EH (cell line): ENCODE data around the gene DTNB.

Experiments used
- DNase-seq: peaks from one replicate; pipeline ENCODE4 v3.0.0-alpha.2; 2015; ENCODE audit warnings: low read depth

The DTNB gene

DNA sequence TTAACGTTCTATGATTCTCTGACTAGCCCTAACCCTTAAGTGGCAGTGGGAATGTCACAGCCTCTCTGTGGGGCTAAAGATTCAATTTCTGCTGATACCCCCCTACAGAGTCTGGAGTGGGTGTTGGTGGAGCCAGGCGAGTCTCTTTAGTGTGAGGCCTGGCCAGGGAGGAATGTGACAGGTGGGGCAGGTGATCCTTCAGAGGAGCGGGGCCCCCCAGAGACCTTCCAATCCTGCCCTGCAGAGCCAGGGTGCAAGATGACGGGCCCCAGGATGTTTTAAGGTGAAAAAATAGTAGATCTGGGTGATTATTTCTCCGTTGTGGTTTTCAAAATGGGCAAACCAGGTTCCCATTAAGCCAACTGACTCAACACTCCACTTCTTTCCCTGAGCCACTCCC, 303.5 kb downstream of the DTNB start:
- DNase-seq = no peak

DNA sequence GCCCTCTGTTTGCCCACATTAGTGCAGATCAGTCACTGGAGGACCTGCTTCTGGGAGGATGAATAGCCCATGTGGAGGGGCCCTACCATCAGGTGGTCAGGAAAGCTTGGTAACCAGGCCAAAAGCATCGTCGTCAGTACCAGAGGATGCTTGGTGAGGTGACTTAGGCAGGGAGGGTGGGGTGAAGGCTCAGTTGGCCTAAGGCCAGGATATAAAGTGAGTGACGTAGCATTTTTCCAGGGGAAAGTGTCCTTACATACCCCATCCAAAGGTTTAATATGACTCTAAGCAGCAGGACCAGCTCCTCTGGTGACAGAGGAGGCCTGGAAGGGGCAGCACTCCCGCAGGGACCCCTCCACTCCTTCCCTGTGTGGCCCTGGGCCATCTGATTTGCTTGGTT, 303.9 kb downstream of the DTNB start:
- DNase-seq = peak; percentile 44

DNA sequence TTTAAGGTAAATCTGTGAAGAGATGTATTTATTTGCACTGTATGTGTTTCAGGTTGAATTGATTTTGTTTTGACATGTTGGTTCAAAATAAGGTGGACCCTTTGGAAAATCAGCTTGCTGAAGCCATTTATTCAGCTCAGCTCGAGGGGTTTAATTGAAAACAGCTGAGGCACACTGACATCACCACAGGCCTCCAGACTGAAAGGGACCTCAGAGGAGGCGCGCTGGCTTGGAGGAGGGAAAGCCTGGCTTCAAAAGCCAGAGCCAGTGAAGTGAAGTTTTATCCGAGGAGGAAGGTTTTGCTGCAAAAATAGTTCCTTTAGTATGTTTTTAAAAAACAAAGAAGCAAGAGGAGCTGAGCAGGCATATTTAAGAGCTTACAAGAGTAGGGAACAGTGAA, 304.7 kb downstream of the DTNB start:
- DNase-seq = peak; percentile 48

DNA sequence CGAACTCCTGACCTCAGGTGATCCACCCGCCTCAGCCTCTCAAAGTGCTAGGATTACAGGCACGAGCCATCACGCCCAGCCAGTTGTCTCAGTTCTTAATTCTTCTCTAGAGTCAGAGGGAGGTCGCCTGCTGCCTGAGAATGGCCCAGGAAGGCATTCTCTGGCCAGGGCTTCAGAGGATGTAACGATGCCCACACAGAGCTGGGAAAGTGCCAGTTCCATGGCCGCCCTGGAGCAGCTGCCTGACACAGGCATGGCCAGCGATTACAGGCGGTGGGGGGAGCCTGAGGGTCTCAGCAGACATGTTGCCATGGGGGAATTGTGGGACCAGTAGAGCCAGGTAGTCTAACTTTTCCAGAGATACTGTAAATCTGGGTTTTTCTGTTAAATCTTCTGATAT, 306.1 kb downstream of the DTNB start:
- no peak for DNase-seq

DNA sequence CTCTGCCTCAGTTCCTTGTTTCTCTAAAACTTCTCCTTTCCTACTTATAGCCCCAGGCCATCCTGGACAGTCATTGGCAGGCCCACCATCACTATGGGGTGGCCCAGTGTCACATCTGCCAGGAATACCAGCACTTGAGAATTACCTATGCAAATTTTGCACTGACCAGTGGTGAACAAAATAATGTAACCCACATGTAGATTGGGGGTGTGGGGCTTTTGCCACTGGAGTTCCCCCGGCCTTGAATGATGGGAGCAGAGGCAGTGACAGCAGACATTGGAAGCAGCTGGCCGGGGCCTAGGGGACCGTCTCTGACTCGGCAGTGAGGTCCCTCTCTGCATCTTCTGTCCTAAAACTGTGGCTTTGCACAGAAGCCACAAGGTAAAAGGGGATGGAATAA, 306.7 kb downstream of the DTNB start:
- DNase-seq = no peak

DNA sequence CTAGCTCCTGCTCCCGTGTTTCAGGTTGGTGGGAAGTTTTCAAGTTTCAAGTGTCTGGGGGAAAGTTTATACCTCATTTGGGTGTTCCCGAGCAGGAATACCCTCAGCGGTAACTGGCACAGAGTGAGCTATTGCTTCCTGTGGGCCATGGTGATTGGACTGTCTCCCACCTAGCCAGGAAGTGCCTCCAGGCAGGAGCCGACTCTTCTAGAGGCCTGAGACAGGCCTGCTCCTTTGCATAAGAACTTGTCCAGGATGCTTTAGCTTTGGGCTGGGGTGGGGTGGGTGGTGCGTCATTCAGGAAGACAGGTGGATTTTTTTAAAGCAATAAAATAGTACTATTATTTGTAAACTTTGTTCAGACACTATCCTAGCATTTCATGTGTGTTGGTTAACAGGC, 308.1 kb downstream of the DTNB start:
- no peak for DNase-seq

DNA sequence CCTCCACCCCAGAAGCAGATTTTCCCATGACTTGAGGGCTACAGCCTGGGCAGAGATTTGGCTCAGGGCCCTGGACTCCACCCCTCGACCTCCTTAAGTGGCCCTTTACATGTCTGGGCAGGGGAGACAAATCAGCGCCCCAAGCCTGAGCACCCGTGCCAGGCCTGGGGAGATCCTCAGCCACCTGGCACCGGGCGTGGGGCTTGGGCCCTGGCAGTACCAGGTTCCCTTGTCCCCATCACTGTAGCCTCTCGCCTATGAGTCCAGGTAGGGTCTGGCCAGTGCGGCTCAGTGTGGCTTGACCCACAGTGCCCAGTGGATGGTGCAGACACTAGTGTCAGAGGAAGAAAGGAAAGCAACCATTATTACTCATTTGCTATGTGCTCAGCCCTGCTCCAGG, 309.6 kb downstream of the DTNB start:
- DNase-seq = no peak

DNA sequence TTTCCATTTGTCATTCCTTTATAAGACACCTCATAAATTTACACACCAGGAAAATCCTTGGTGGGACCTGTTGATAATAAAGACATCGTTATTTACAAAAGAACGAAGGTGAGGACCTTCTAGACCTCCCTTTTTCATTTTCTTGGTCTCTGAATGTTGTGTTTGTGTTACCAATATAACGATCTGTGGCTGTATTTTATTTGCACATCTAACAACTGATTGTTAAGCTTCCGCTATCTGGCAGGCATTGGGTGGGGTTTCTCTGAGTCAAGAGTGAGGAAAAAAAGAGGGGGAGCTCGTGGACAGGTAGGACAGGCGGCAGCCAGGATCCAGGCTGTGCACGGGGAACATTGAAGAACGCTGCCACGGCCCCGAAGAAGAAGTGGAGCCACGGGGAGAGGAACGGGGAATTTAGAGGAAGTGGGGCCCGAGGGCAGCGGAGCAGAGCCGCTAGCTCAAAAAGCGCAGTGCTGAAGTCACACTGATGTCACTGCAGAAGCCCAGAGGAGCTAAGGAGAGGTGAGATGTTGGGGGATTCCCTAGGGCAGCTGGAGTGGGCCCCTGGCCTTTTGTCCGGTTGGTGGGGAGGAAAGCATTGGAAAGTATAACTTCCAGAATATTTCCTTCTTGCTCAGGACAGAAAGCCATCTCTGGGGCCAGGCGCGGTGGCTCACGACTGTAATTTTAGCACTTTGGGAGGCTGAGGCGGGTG, 310.8 kb downstream of the DTNB start:
- DNase-seq = no peak

DNA sequence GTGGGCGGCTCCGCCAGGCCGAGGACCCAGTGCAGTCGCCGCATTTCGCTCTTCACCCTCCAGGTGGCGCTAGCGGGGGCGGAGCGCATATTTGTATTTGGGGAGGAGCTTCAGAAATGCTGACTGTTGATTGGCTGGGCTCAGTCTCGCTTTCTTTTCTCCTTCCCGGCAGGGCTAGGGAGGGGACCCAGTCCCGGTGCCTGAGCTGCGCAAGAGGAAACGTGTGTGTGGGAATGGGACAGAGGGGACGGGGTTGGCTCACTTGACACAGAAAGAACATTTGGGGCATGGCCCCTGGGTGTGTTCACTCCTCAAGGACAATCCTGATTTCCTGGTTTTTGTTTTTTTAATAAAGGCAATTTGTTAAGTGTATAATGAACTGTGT, 311.3 kb downstream of the DTNB start:
- peak; percentile 93 for DNase-seq

DNA sequence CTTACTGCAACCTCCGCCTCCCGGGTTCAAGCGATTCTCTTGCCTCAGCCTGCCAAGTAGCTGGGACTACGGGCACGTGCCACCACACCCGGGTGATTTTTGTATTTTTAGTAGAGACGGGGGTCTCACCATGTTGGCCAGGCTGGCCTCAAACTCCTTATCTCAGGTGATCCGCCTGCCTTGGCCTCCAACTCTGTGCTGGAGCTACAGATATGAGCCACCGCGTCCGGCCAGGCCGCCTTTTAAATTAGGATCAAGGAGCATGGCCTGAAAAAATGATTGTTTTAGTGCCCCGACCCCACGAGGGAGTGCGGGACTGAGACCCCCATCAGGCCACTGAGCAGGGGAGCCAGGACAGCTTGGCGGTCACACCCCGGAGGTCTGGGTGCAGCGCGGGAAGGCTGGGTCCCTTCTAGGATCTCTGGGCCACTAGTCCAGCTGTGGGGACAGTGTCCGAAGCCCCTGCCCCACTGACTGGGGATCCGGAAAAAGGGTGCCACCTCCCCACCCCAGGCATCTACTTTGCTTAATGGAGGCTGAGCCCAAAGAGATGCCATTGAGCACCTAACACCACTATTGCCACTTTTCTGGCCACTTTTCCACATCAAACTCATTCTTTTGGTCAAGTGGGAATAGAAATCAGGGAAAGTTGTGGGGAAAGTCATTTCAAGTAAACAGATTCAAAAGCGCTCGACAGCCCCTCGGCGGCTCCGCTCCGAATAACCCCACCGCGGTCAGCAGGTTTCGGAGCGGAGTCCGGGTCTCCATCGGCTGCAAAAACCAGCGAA, 311.9 kb downstream of the DTNB start:
- no peak for DNase-seq

DNA sequence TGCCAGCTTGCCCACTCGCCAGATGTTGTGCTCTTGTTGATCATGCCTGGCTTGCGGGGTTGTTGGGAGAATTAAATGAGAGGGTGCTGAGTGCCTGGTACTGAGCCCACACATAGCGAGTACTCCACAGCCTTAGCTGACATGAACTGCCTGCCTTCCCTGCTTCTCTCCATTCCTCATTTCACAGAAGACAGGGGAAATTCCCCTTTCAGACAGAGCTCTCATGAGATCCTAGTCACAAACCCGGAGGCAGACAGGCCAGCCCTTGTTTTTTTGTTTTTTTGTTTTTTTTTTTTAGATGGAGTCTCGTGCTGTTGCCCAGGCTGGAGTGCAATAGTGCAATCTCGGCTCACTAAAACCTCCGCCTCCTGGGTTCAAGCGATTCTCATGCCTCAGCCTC, 314.5 kb downstream of the DTNB start:
- no peak for DNase-seq

DNA sequence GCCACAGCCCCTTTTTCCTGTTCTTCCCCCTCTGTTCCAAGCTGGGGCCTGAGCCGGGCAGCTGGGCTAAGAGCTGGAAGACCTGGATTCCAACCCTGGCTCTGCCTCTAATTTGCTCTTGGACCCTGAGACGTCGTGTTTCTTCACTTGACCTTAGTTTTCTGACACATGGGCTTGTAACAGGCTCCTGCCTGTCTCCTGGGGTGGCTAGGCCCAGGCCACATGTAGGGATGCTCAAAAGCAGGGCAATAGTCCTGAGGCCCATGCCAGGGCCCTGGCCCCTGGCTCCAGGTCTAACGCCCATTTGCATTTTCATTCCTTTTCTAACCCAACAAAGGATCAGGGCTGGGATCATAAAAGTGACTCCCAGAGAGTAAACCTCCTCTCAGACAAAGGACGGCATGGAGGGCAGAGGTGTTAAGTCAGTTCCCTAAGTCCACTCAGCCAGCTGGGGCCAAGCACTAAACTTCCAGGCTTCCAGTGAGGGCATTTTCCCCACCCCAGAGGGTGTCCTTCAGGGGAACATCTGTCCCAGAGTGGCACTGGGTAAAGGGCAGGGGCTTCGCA, 315.0 kb downstream of the DTNB start:
- no peak for DNase-seq

DNA sequence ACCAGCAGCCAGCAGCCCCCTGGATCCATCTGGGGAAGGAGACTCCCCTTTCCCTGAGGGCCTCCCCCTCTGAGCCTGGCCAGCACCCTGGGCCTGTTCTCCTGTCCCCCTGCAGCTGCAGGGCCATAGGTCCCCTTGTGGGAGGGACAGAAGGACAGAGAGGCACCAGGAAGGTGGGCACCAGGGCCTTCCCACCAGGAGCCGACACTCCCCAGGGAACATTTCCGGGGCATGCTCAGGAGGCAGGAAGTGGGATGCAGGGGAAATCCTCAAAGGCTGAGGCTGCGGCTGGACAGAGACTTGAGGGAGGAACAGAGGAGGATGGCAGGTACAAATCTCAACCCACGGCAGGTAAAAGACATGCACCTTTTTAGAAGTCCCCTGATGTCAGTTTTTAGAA, 317.3 kb downstream of the DTNB start:
- no peak for DNase-seq

DNA sequence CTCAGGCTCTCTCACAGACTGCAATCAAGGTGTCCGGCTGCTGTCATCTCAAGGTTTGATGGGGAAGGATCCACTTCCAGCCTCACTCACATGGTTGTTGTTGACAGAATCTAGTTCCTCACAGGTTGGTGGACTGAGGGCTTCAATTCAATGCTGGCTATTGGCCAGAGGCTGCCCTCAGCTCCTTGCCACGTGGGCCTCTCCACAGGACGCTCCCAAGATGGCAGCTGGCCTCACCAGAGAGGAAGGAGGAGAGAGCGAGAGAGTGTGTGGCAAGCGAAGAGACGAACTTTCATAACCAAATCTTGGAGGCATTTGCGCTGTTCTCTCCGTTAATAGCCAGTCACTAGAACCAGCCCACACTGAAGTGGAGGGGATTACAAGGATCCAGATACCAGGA, 318.1 kb downstream of the DTNB start:
- no peak for DNase-seq

DNA sequence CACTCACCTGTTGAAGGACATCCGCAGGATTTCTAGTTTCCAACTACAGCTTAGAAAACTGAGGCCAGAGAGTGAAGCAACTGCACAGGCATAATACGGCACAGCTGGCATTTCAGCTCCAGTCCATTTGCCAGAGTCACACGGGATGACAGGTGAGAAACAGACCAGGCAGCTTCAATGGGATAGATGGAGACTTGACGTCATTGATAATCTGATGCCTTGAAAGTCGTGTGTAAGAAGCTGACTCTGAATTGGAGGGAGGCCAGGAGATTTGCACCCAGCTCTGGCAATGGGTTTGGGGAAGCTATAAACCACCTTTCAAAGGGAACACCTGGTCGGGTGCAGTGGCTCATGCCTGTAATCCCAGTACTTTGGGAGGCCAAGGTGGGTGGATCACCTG, 319.3 kb downstream of the DTNB start:
- no peak for DNase-seq

DNA sequence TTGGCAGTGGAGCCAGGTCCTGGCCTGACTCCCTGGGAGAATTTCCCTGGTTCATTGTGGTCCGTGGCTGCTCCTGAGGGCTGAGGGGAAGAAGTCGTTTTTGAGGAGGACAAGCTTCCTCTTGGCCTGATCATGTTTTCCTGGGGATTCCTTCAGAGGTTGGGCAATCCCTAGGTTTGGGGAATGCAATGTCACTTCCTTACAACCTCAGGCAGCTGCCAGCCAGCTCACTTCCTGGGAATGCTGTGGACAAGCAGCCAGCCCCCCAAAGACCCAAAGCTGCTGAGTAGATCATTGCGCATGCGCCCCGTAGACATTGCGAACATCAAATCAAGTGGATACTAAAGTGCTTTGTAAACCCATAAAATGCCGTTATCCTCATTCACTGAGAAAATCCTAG, 324.0 kb downstream of the DTNB start:
- peak; percentile 82 for DNase-seq

DNA sequence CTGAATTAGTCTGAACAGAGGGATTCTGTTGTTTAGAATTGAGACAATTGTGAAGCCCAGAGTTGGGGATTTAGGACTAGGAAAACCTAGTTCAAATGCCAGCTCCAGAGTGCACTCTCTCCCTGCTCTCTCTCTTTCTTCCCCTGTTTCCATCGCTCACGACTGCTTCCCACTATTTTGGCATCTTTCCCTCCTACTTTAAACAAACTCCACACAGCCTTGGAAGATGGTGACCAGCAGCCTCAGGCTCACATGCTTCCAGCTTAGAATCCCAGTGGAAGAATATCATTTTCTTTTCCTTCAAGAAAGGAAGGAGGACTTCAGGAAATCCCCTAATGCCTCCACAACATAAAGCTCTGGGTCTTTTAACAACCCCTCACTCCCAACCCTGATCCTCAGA, 325.5 kb downstream of the DTNB start:
- peak; percentile 59 for DNase-seq

DNA sequence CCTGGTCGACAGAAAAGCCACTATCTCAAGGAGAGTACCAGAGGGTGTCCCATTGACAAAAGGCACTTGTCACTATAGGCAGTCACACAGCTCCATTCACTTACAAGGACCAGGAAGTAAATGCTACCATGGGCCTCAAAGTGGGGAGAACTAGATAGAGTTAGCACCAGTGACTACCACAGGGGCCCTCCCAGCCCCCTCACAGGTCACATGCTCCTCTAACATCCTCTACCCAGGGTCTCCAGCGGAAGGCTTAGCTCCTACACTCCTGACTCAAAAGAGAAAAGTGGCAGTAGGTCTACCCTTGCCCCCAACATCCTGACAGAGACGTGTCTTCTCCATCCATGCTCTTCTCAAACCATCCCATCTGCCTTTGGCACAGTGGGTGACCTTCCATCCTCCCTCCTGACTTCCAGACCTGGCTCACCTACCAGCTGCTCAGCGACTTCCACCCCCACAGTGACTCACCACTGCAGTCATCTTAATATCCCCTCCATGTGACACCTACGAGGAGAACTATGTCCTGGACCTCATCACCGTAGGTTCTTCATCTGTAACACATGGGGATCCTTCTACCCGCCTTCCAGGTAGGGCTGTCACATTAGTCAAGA, 326.1 kb downstream of the DTNB start:
- peak; percentile 34 for DNase-seq

DNA sequence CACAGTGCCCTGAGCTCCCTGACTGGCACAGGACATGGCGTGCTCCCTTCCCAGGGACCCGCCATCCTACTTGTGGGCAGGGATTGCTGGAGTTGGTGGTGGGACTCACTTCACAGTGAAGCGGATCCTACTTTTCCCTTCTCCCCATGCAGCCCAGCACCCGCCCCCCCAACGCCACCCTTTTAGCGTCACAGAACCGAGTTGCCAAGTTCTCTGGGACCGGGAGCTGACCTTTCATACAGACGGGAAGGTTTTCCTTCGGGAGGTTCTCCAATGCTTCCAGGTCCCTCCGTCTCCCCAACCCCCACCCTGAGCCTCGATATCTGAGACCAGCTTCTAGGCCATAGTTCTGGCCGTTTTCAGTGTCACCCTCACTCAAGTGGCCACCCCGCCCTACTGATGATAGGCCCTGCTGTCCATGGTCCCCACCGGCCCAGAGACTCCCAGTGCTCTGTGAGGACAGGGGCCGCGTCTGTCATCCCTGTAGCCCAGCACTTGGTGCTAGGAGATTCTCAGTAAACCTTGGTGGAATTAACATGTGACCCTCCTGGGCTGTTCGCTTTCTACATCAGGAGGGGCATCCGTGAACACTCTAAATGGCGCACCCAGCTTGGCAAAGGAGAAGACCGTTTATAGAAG, 330.1 kb downstream of the DTNB start:
- no peak for DNase-seq

DNA sequence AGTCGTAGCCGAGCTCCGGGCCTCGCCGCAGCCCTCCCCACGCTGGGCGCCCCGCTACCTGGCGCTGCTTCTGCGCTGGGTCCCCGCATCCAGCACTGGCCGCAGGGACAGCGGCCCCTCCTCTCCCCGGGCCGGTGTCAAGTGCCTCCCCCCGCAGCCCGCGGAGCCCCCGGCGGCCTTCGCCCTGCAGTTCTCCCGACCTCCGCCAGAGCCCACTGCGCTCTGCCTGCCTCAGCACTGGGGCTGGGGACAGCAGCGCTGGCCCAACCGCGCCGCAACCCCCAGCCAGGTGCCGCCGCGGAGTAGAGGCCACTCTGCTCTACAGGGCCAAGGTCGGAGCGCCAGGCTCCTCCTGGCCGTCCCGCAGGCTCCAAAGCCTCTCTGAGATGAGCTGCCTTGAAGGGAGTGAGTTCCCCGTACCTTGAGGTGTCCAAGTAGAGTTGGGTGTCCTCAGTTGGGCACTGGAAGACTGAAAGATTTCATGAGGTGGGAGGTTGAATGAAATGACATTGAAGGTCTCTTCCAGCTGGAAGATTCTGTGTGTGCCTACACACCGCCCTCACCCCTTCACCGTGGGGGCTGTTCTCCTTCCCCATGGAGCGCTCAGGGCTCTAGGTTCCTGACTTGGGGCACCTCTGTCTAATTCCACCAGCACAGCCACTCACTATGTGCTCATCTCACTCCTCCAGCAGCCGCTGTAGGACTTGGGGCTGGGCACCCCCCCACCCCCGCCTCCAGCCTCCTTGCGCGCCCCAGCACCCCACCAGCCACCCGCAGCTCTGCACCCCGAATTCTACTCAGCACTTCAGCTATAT, 330.8 kb downstream of the DTNB start:
- peak; percentile 81 for DNase-seq

DNA sequence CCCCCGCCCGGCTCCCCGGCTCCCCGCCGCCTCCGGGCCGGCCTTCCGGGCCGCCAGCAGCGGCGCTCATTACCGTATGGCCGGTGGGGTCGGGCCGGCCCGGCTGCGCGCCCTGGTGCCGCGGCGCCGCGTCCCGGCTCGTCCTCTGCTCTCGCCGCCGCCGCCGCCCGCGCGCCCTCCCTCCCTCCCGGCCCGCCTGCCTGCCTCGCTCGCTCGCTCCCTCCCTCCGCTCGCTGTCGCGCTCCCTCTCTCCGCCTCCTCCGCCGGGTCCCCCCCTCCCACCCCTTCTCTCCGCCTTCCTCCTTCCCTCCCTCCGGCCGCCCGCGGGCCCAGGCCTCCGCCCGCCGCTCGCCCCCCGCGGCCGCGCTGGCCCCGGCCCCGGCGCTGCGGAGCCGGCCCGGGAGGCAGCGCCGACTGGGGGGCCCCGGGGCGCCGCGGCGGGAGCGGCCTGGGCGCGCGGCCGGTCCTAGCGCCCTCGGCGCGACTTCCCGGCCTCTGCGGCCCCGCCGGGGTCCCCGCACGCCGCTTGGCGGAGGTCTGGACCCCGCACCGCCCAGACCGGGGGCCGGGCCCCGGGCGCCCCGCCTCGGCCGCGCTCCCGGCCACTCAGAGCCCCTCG, 331.5 kb downstream of the DTNB start, which contains the start of gene DNMT3A:
DNMT3A (minus strand) TSS at position 173 of the 619 bp plus-strand sequence. CDS start 27,941 bp downstream, outside the sequence.
- DNase-seq = peak; percentile 74
